NOMO-1 (cell line): ENCODE results near the gene HSPG2.
"Not testable (repeated sequence)": the region's sequence is repeated elsewhere in the genome, so short reads cannot be mapped to it uniquely, and the experiment has no call there.

Source experiments
- DNase-seq, 2 experiments: peaks; one replicate each; lab custom pipeline; 2025; ENCODE audit not compliant: unreplicated experiment in 2 of 2; lab: John Stamatoyannopoulos, UW

Gene HSPG2

GRCh38 chr1:21830792-21831453, 106.2 kb downstream of the HSPG2 start:
- no peak for DNase-seq

GRCh38 chr1:21829294-21829693, 107.8 kb downstream of the HSPG2 start:
- DNase-seq, result no peak

GRCh38 chr1:21828506-21829210, 108.5 kb downstream of the HSPG2 start:
- DNase-seq, result no peak

- DNase-seq, result no peak
Measured at GRCh38 chr1:21828075-21828474, 109.0 kb downstream of the HSPG2 start.

GRCh38 chr1:21827141-21827679, 109.9 kb downstream of the HSPG2 start:
- DNase-seq, result no peak

GRCh38 chr1:21826694-21827093, 110.4 kb downstream of the HSPG2 start:
- not testable (repeated sequence) for DNase-seq

GRCh38 chr1:21825393-21825792, 111.7 kb downstream of the HSPG2 start:
- DNase-seq, result no peak

- DNase-seq, result no peak
Measured at GRCh38 chr1:21824926-21825325, 112.2 kb downstream of the HSPG2 start.

- no peak for DNase-seq
Measured at GRCh38 chr1:21823980-21824702, 113.0 kb downstream of the HSPG2 start.

- DNase-seq, result peak in 1 of 2 experiments; percentile 5
Measured at GRCh38 chr1:21823206-21823979, 113.7 kb downstream of the HSPG2 start.

GRCh38 chr1:21822349-21822748, 114.8 kb downstream of the HSPG2 start:
- DNase-seq, result no peak

GRCh38 chr1:21821385-21822019, 115.6 kb downstream of the HSPG2 start:
- DNase-seq, result no peak

GRCh38 chr1:21820597-21821232, 116.4 kb downstream of the HSPG2 start:
- no peak for DNase-seq

GRCh38 chr1:21818656-21819055, 118.5 kb downstream of the HSPG2 start:
- DNase-seq, result peak; percentile 34 to 43

- no peak for DNase-seq
Measured at GRCh38 chr1:21816602-21817302, 120.4 kb downstream of the HSPG2 start.

GRCh38 chr1:21815724-21816321, 121.3 kb downstream of the HSPG2 start:
- no peak for DNase-seq

- DNase-seq, result no peak
Measured at GRCh38 chr1:21814981-21815582, 122.0 kb downstream of the HSPG2 start.

GRCh38 chr1:21814241-21814918, 122.7 kb downstream of the HSPG2 start:
- peak; percentile 26 to 28 for DNase-seq
